WTC11 (cell line): ENCODE results near the gene WDPCP. TPM values are rescaled to one million over a fixed set of nuclear protein-coding genes. Genes with fewer than 3 reads are reported as not detected.

Experiments
- ATAC-seq: fragments of 200-7000 bp; cut with Tn5 transposase; 2 replicates; pipeline ENCODE4 v1.10.0; 2021; ENCODE audit warnings: mild to moderate bottlenecking, moderate library complexity
- CTCF ChIA-PET: fragments of 300-600 bp; sonication (Branson Sonifier 250); formaldehyde crosslinking; loops from one replicate; lab custom pipeline; 2021; ENCODE audit warnings: antibody characterized with exemption; lab: Charles Lee
- POLR2A ChIA-PET: fragments of 350-600 bp; sonication (Branson Sonifier 250); formaldehyde crosslinking; loops from one replicate; lab custom pipeline; 2021; ENCODE audit warnings: antibody characterized with exemption; lab: Charles Lee
- DNase-seq: peaks from one replicate; pipeline ENCODE4 v3.0.0; 2021; ENCODE audit warnings: low spot score
- H3K27ac Mint-ChIP-seq: 2 replicates; pipeline ENCODE4 v1.8.0; 2021; ENCODE audit warnings: mixed read lengths
- H3K27me3 Mint-ChIP-seq: 2 replicates; pipeline ENCODE4 v1.8.0; 2021; ENCODE audit warnings: low read depth, mild to moderate bottlenecking, moderate library complexity, mixed read lengths
- H3K36me3 Mint-ChIP-seq: 2 replicates; pipeline ENCODE4 v1.8.0; 2021; ENCODE audit warnings: mixed read lengths
- H3K4me1 Mint-ChIP-seq: 2 replicates; pipeline ENCODE4 v1.8.0; 2022; ENCODE audit warnings: mixed read lengths
- H3K4me3 Mint-ChIP-seq: 2 replicates; pipeline ENCODE4 v1.8.0; 2021; ENCODE audit warnings: mild to moderate bottlenecking, moderate library complexity, mixed read lengths
- H3K9me3 Mint-ChIP-seq: 2 replicates; pipeline ENCODE4 v1.8.0; 2021; ENCODE audit warnings: mixed read lengths
- ATF2 ChIP-seq: sonication (generic); formaldehyde crosslinking; IDR thresholded peaks from 2 replicates; pipeline ENCODE4 v1.8.1; 2022; ENCODE audit warnings: low read depth, missing genetic modification reagents, borderline replicate concordance
- CTCF ChIP-seq: fragments of 200-600 bp; IDR thresholded peaks from 2 replicates; pipeline ENCODE4 v1.8.0; 2022; ENCODE audit warnings: antibody characterized with exemption
- E2F1 ChIP-seq: sonication (generic); formaldehyde crosslinking; IDR thresholded peaks from 2 replicates; pipeline ENCODE4 v1.8.0; 2022; ENCODE audit warnings: mild to moderate bottlenecking, missing genetic modification reagents
- ELF4 ChIP-seq: sonication (generic); formaldehyde crosslinking; IDR thresholded peaks from 2 replicates; pipeline ENCODE4 v1.8.1; 2022; ENCODE audit warnings: low read depth, mild to moderate bottlenecking, moderate library complexity, missing genetic modification reagents
- ERG ChIP-seq: fragments of 250-450 bp; sonication (Bioruptor Pico); IDR thresholded peaks from 2 replicates; pipeline ENCODE4 v1.8.0; 2021; ENCODE audit warnings: mild to moderate bottlenecking
- ESRRA ChIP-seq: sonication (generic); formaldehyde crosslinking; IDR thresholded peaks from 2 replicates; pipeline ENCODE4 v1.8.1; 2022; ENCODE audit warnings: mild to moderate bottlenecking, missing genetic modification reagents, borderline replicate concordance
- FOXP4 ChIP-seq: sonication (generic); formaldehyde crosslinking; IDR thresholded peaks from 2 replicates; pipeline ENCODE4 v1.8.0; 2022; ENCODE audit warnings: mild to moderate bottlenecking, missing genetic modification reagents
- GABPB1 ChIP-seq: sonication (generic); formaldehyde crosslinking; IDR thresholded peaks from 2 replicates; pipeline ENCODE4 v1.8.1; 2023; ENCODE audit warnings: mild to moderate bottlenecking, missing genetic modification reagents
- NFATC4 ChIP-seq: fragments of 250-450 bp; sonication (Bioruptor Pico); IDR thresholded peaks from 2 replicates; pipeline ENCODE4 v1.9.0; 2021; ENCODE audit warnings: mild to moderate bottlenecking
- NR1H2 ChIP-seq: sonication (generic); formaldehyde crosslinking; IDR thresholded peaks from 2 replicates; pipeline ENCODE4 v1.9.0; 2021; ENCODE audit warnings: mild to moderate bottlenecking, moderate library complexity, missing genetic modification reagents
- NR2C2 ChIP-seq: sonication (generic); formaldehyde crosslinking; IDR thresholded peaks from 2 replicates; pipeline ENCODE4 v1.8.0; 2022; ENCODE audit warnings: mild to moderate bottlenecking, missing genetic modification reagents
- RELA ChIP-seq: sonication (generic); formaldehyde crosslinking; IDR thresholded peaks from 2 replicates; pipeline ENCODE4 v1.8.1; 2022; ENCODE audit warnings: missing genetic modification reagents, mild to moderate bottlenecking, borderline replicate concordance
- SMAD4 ChIP-seq: sonication (generic); formaldehyde crosslinking; IDR thresholded peaks from 2 replicates; pipeline ENCODE4 v1.8.0; 2022; ENCODE audit warnings: mild to moderate bottlenecking, missing genetic modification reagents
- SOX15 ChIP-seq: fragments of 250-450 bp; sonication (Bioruptor Pico); IDR thresholded peaks from 2 replicates; pipeline ENCODE4 v1.9.0; 2021; ENCODE audit warnings: mild to moderate bottlenecking
- TEAD1 ChIP-seq: sonication (generic); formaldehyde crosslinking; IDR thresholded peaks from 2 replicates; pipeline ENCODE4 v1.8.0; 2022; ENCODE audit warnings: mild to moderate bottlenecking, missing genetic modification reagents
- TP53 ChIP-seq: sonication (generic); formaldehyde crosslinking; IDR thresholded peaks from 2 replicates; pipeline ENCODE4 v1.8.1; 2023; ENCODE audit warnings: mild to moderate bottlenecking, missing genetic modification reagents
- ZBTB43 ChIP-seq: sonication (generic); formaldehyde crosslinking; IDR thresholded peaks from 2 replicates; pipeline ENCODE4 v1.8.1; 2023; ENCODE audit warnings: mild to moderate bottlenecking, missing genetic modification reagents
- total RNA-seq: library from RNA; stranded (reverse); gene quantifications from 3 replicates; pipeline ENCODE4 v1.2.3, GENCODE V29; 2021
- TF ChIP-seq, protein P1 (sequence below): sonication (generic); formaldehyde crosslinking; IDR thresholded peaks from 2 replicates; pipeline ENCODE4 v1.8.1; 2023; ENCODE audit warnings: mild to moderate bottlenecking, missing genetic modification reagents
- TF ChIP-seq, protein P2 (sequence below): sonication (generic); formaldehyde crosslinking; conservative IDR thresholded peaks from 2 replicates; pipeline ENCODE4 v1.8.1; 2022; ENCODE audit warnings: mild to moderate bottlenecking, missing genetic modification reagents
- TF ChIP-seq, protein P3 (sequence below): sonication (generic); formaldehyde crosslinking; IDR thresholded peaks from 2 replicates; pipeline ENCODE4 v1.8.0; 2022; ENCODE audit warnings: mild to moderate bottlenecking, missing genetic modification reagents
- TF ChIP-seq, protein P4 (sequence below): sonication (generic); formaldehyde crosslinking; IDR thresholded peaks from 2 replicates; pipeline ENCODE4 v1.8.0; 2022; ENCODE audit warnings: missing genetic modification reagents

Gene WDPCP
- total RNA-seq, 1 experiment from 2014 or later, result 10.9 TPM

- ATAC-seq (no peak), DNase-seq (no peak)
- H3K27ac Mint-ChIP-seq, result no peak overlapping the region
- H3K4me1 Mint-ChIP-seq, result no peaks in the 10 kb centered on the region
- no peak overlapping the region for H3K4me3 Mint-ChIP-seq
- peaks cover 86% of the 10 kb centered on the region for H3K9me3 Mint-ChIP-seq
- TF ChIP-seq CTCF, result peak; percentile 13; the same call in 1 of the 2 replicates
- peak; percentile 99 for TF ChIP-seq ESRRA (CRISPR knock-in tag)
- TF ChIP-seq NR1H2 (CRISPR knock-in tag), result no peak
- no peak for TF ChIP-seq GABPB1
- TF ChIP-seq, protein P1, sequence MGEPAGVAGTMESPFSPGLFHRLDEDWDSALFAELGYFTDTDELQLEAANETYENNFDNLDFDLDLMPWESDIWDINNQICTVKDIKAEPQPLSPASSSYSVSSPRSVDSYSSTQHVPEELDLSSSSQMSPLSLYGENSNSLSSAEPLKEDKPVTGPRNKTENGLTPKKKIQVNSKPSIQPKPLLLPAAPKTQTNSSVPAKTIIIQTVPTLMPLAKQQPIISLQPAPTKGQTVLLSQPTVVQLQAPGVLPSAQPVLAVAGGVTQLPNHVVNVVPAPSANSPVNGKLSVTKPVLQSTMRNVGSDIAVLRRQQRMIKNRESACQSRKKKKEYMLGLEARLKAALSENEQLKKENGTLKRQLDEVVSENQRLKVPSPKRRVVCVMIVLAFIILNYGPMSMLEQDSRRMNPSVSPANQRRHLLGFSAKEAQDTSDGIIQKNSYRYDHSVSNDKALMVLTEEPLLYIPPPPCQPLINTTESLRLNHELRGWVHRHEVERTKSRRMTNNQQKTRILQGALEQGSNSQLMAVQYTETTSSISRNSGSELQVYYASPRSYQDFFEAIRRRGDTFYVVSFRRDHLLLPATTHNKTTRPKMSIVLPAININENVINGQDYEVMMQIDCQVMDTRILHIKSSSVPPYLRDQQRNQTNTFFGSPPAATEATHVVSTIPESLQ (CRISPR knock-in tag), result no peak
- TF ChIP-seq FOXP4 (CRISPR knock-in tag), result no peak
- TF ChIP-seq TEAD1, result no peak
- no peak for TF ChIP-seq NFATC4 (CRISPR knock-in tag)
- no peak for TF ChIP-seq ATF2
- no peak for TF ChIP-seq ERG (CRISPR knock-in tag)
- TF ChIP-seq, protein P2, sequence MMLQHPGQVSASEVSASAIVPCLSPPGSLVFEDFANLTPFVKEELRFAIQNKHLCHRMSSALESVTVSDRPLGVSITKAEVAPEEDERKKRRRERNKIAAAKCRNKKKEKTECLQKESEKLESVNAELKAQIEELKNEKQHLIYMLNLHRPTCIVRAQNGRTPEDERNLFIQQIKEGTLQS (CRISPR knock-in tag), result no peak
- TF ChIP-seq, protein P3, sequence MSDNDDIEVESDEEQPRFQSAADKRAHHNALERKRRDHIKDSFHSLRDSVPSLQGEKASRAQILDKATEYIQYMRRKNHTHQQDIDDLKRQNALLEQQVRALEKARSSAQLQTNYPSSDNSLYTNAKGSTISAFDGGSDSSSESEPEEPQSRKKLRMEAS (CRISPR knock-in tag), result peak; percentile 28; the same call in 1 of the 2 replicates
- TF ChIP-seq TP53 (CRISPR knock-in tag), result no peak
- no peak for TF ChIP-seq ELF4 (CRISPR knock-in tag)
- CTCF ChIA-PET, result no interaction called here
- POLR2A ChIA-PET, result no interaction called here
- peaks cover 67% of the 10 kb centered on the region for H3K36me3 Mint-ChIP-seq
- peaks cover 11% of the 10 kb centered on the region for H3K27me3 Mint-ChIP-seq
Measured at GRCh38 chr2:63300835-63301234, 287.4 kb downstream of the WDPCP start.

- ChIA-PET CTCF (no interaction called here), POLR2A (no interaction called here)
- H3K4me3 Mint-ChIP-seq, result no peak overlapping the region
- H3K4me1 Mint-ChIP-seq, result no peaks in the 10 kb centered on the region
- H3K9me3 Mint-ChIP-seq, result peaks cover 36% of the 10 kb centered on the region
- DNase-seq, result no peak
- no peaks in the 10 kb centered on the region; the same call in 1 of the 2 replicates for H3K27me3 Mint-ChIP-seq
- H3K36me3 Mint-ChIP-seq, result peaks cover 18% of the 10 kb centered on the region
- no peak for ATAC-seq
- no peak overlapping the region for H3K27ac Mint-ChIP-seq
- TF ChIP-seq NR1H2 (CRISPR knock-in tag), result no peak
- TF ChIP-seq E2F1 (CRISPR knock-in tag), result no peak
- TF ChIP-seq ZBTB43 (CRISPR knock-in tag), result no peak
- TF ChIP-seq RELA, result no peak
- TF ChIP-seq, protein P4, sequence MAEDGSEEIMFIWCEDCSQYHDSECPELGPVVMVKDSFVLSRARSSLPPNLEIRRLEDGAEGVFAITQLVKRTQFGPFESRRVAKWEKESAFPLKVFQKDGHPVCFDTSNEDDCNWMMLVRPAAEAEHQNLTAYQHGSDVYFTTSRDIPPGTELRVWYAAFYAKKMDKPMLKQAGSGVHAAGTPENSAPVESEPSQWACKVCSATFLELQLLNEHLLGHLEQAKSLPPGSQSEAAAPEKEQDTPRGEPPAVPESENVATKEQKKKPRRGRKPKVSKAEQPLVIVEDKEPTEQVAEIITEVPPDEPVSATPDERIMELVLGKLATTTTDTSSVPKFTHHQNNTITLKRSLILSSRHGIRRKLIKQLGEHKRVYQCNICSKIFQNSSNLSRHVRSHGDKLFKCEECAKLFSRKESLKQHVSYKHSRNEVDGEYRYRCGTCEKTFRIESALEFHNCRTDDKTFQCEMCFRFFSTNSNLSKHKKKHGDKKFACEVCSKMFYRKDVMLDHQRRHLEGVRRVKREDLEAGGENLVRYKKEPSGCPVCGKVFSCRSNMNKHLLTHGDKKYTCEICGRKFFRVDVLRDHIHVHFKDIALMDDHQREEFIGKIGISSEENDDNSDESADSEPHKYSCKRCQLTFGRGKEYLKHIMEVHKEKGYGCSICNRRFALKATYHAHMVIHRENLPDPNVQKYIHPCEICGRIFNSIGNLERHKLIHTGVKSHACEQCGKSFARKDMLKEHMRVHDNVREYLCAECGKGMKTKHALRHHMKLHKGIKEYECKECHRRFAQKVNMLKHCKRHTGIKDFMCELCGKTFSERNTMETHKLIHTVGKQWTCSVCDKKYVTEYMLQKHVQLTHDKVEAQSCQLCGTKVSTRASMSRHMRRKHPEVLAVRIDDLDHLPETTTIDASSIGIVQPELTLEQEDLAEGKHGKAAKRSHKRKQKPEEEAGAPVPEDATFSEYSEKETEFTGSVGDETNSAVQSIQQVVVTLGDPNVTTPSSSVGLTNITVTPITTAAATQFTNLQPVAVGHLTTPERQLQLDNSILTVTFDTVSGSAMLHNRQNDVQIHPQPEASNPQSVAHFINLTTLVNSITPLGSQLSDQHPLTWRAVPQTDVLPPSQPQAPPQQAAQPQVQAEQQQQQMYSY (CRISPR knock-in tag), result no peak
- TF ChIP-seq SOX15 (CRISPR knock-in tag), result no peak
- TF ChIP-seq SMAD4 (CRISPR knock-in tag), result no peak
- TF ChIP-seq NR2C2 (CRISPR knock-in tag), result no peak
Measured at GRCh38 chr2:63287956-63288355, 300.3 kb downstream of the WDPCP start.
